ENCODE measurements around the gene UCHL5.
"Not testable (repeated sequence)": the region's sequence is repeated elsewhere in the genome, so short reads cannot be mapped to it uniquely, and the experiment has no call there.

Gene UCHL5

GRCh38 chr1:193009501-193009900, 49.7 kb downstream of the UCHL5 start:
- TF ChIP-seq CTCF (IDR thresholded peaks at IDR 0.05; ENCODE audit: insufficient read depth, missing control alignments), result no peak
- no peak for DNase-seq (ENCODE audit: insufficient read length, low spot score)
- no peak for FAIRE-seq

GRCh38 chr1:193005785-193006184, 53.4 kb downstream of the UCHL5 start:
- FAIRE-seq (no peak), DNase-seq (ENCODE audit: insufficient read length, low spot score) (no peak)
- TF ChIP-seq CTCF (IDR thresholded peaks at IDR 0.05; ENCODE audit: insufficient read depth, missing control alignments), result no peak

GRCh38 chr1:192998536-192998935, 60.6 kb downstream of the UCHL5 start:
- no peak for TF ChIP-seq CTCF (IDR thresholded peaks at IDR 0.05; ENCODE audit: insufficient read depth, missing control alignments)
- DNase-seq (ENCODE audit: insufficient read length, low spot score) (no peak), FAIRE-seq (no peak)

- no peak for TF ChIP-seq CTCF (IDR thresholded peaks at IDR 0.05; ENCODE audit: insufficient read depth, missing control alignments)
- DNase-seq (ENCODE audit: insufficient read length, low spot score) (no peak), FAIRE-seq (no peak)
These were observed 65.0 kb downstream of the UCHL5 start for GRCh38 chr1:192994141-192994540.

GRCh38 chr1:192993426-192994085, 65.6 kb downstream of the UCHL5 start:
- no peak for FAIRE-seq
- no peak for DNase-seq (ENCODE audit: insufficient read length, low spot score)
- TF ChIP-seq CTCF (IDR thresholded peaks at IDR 0.05; ENCODE audit: insufficient read depth, missing control alignments), result no peak

GRCh38 chr1:192986748-192987334, 72.3 kb downstream of the UCHL5 start:
- not testable (repeated sequence) for DNase-seq (ENCODE audit: insufficient read length, low spot score); FAIRE-seq

GRCh38 chr1:192986110-192986747, 72.9 kb downstream of the UCHL5 start:
- no peak for TF ChIP-seq CTCF (IDR thresholded peaks at IDR 0.05; ENCODE audit: insufficient read depth, missing control alignments)
- DNase-seq (ENCODE audit: insufficient read length, low spot score), result no peak
- FAIRE-seq, result no peak

All from D721Med (cell line).